Liver (tissue), 9 donors: ENCODE results near the gene ABCC1. TPM values are rescaled to one million over a fixed set of nuclear protein-coding genes. Genes with fewer than 3 reads are reported as not detected.

Source experiments
- DNase-seq: peaks from one replicate; pipeline ENCODE4 v3.0.0-alpha.2; 2017; ENCODE audit warnings: low spot score
- H3K27ac ChIP-seq, 2 donors: one replicate each; pipeline ENCODE4 v1.7.0; 2013; ENCODE audit warnings: inconsistent platforms in 2 of 2, low read length in 2 of 2, control low read depth in 1 of 2, low read depth in 1 of 2, mild to moderate bottlenecking in 1 of 2
- H3K27me3 ChIP-seq, 4 donors: one replicate each; pipeline versions ENCODE4 v1.6.1 to v1.7.0; 2013; ENCODE audit warnings: low read length in 3 of 4, inconsistent platforms in 1 of 4, mild to moderate bottlenecking in 1 of 4, moderate library complexity in 1 of 4; ENCODE audit not compliant: control insufficient read depth in 4 of 4, insufficient read depth in 4 of 4
- H3K36me3 ChIP-seq, 4 donors: one replicate each; pipeline versions ENCODE4 v1.6.1 to v1.7.0; 2013; ENCODE audit warnings: low read length in 3 of 4, mild to moderate bottlenecking in 3 of 4, low read depth in 1 of 4, moderate library complexity in 1 of 4; ENCODE audit not compliant: control insufficient read depth in 4 of 4, insufficient read depth in 3 of 4
- H3K4me1 ChIP-seq, 4 donors: one replicate each; pipeline versions ENCODE4 v1.6.1 to v1.7.0; 2013; ENCODE audit warnings: low read length in 3 of 4, mild to moderate bottlenecking in 3 of 4, moderate library complexity in 1 of 4; ENCODE audit not compliant: control insufficient read depth in 4 of 4, insufficient read depth in 4 of 4
- H3K4me3 ChIP-seq, 3 donors: one replicate each; pipeline versions ENCODE4 v1.6.1 to v1.7.0; 2013; ENCODE audit warnings: low read length in 3 of 3, control low read depth in 1 of 3, low read depth in 1 of 3, mild to moderate bottlenecking in 1 of 3
- H3K9ac ChIP-seq, 2 donors: one replicate each; pipeline ENCODE4 v1.7.0; 2013; ENCODE audit warnings: low read length in 2 of 2, mild to moderate bottlenecking in 2 of 2, moderate library complexity in 2 of 2, control low read depth in 1 of 2, low read depth in 1 of 2
- H3K9me3 ChIP-seq, 4 donors: one replicate each; pipeline versions ENCODE4 v1.6.1 to v1.7.0; 2013; ENCODE audit warnings: low read length in 3 of 4; ENCODE audit not compliant: control insufficient read depth in 4 of 4
- EGR1 ChIP-seq, 2 donors: IDR thresholded peaks; 2 replicates each; pipeline ENCODE4 v1.6.1; 2016 to 2018; ENCODE audit warnings: antibody characterized with exemption in 2 of 2, low read depth in 2 of 2
- FOXA1 ChIP-seq: IDR thresholded peaks from 2 replicates; pipeline ENCODE4 v1.6.1; 2016; ENCODE audit warnings: antibody characterized with exemption
- FOXA2 ChIP-seq: IDR thresholded peaks from 2 replicates; pipeline ENCODE4 v1.6.1; 2016; ENCODE audit warnings: antibody characterized with exemption
- GABPA ChIP-seq, 2 donors: IDR thresholded peaks in 1 of 2; conservative IDR thresholded peaks in 1 of 2; 2 replicates each; pipeline ENCODE4 v1.6.1; 2016; ENCODE audit warnings: antibody characterized with exemption in 2 of 2, mild to moderate bottlenecking in 1 of 2, moderate library complexity in 1 of 2
- HNF4G ChIP-seq: IDR thresholded peaks from 2 replicates; pipeline ENCODE4 v1.6.1; 2016; ENCODE audit warnings: antibody characterized with exemption
- JUND ChIP-seq, 2 donors: IDR thresholded peaks; 2 replicates each; pipeline ENCODE4 v1.6.1; 2016; ENCODE audit warnings: antibody characterized with exemption in 2 of 2
- MAX ChIP-seq: IDR thresholded peaks from 2 replicates; pipeline ENCODE4 v1.6.1; 2016; ENCODE audit warnings: antibody characterized with exemption
- NR2F2 ChIP-seq: IDR thresholded peaks from 2 replicates; pipeline ENCODE4 v1.6.1; 2016; ENCODE audit warnings: antibody characterized with exemption
- RAD21 ChIP-seq, 2 donors: IDR thresholded peaks; 2 replicates each; pipeline ENCODE4 v1.6.1; 2016; ENCODE audit warnings: antibody characterized with exemption in 2 of 2, mild to moderate bottlenecking in 2 of 2
- RXRA ChIP-seq, 2 donors: IDR thresholded peaks; 2 replicates each; pipeline ENCODE4 v1.6.1; 2017 to 2018; ENCODE audit warnings: antibody characterized with exemption in 2 of 2, mild to moderate bottlenecking in 1 of 2
- SP1 ChIP-seq: IDR thresholded peaks from 2 replicates; pipeline ENCODE4 v1.6.1; 2018; ENCODE audit warnings: antibody characterized with exemption, mild to moderate bottlenecking
- TAF1 ChIP-seq: conservative IDR thresholded peaks from 2 replicates; pipeline ENCODE4 v1.6.1; 2016; ENCODE audit warnings: antibody characterized with exemption, mild to moderate bottlenecking
- YY1 ChIP-seq: IDR thresholded peaks from 2 replicates; pipeline ENCODE4 v1.6.1; 2016; ENCODE audit warnings: antibody characterized with exemption, mild to moderate bottlenecking
- WGBS: extraction: QIAGEN DNeasy Blood & Tissue Kit; methylation state at CpG from one replicate; pipeline ENCODE4 v1.1.7; 2013; 5-methylcytosine and 5-hydroxymethylcytosine counted together
- polyA plus RNA-seq, 2 donors: library from polyadenylated mRNA; stranded (reverse) in 1 of 2; unstranded in 1 of 2; fragments of 200-250 nt in 1 of 2; fragments of >200 nt in 1 of 2; fragmentation: Nextera tagmentation in 1 of 2; extraction: Ambion mirVana in 1 of 2; gene quantifications; one replicate each; pipeline versions ENCODE4 v1.2.1 to v1.2.3, GENCODE V29; 2013 to 2015
- total RNA-seq, 2 donors: library from RNA; depleted of rRNA; stranded (reverse); fragments of >200 nt; gene quantifications; one replicate each; pipeline ENCODE4 v1.2.3, GENCODE V29; 2014
- TF ChIP-seq, protein P1 (sequence below): IDR thresholded peaks from 2 replicates; pipeline ENCODE4 v1.6.1; 2016; ENCODE audit warnings: antibody characterized with exemption, mild to moderate bottlenecking
- TF ChIP-seq, protein P2 (sequence below): IDR thresholded peaks from 2 replicates; pipeline ENCODE4 v1.6.1; 2016; ENCODE audit warnings: antibody characterized with exemption
- TF ChIP-seq, protein P3 (sequence below): fragments of 150-350 bp; IDR thresholded peaks from 2 replicates; pipeline ENCODE4 v1.5.1; 2017; ENCODE audit warnings: improper control_type of control experiment, low read depth, low read length; ENCODE audit not compliant: missing input control
- donor health status: healthy.
- donor health status: healthy.
- donor health status: healthy.
- donor health status: healthy.
- donor health status: healthy.

ABCC1 gene
- total and polyA plus RNA-seq, 4 donors: 0.85 to 7.7 (median 4.2) TPM

DNA sequence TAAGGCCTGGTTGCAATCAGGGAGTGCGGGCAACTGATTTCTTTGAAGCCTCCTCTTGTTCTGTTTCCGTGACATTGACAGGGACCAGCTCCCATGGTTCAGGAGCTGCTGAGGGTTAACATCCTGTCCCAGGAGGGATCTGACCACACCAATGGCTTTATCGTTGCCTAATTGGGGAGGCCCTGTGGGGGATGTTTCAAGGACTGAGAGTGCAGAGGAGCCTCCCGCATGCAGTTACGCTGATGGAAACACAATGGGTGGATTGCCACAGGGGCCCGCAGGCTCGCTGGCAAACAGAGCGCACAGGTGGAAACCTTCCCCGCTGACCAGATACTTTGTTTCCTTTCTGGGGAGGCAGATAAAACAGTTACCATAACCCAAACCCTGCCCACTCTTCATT, 23.8 kb upstream of the ABCC1 start:
- H3K9me3 ChIP-seq: no peaks in the 10 kb centered on the region
- TF ChIP-seq FOXA2 (no peak), MAX (no peak), FOXA1 (no peak), HNF4G (no peak), YY1 (no peak), JUND (IDR thresholded peaks at IDR 0.05) (no peak), EGR1 (IDR thresholded peaks at IDR 0.05; ENCODE audit: low read depth in 2 of 2) (no peak), RXRA (IDR thresholded peaks at IDR 0.05) (no peak)
- TF ChIP-seq, protein P1, sequence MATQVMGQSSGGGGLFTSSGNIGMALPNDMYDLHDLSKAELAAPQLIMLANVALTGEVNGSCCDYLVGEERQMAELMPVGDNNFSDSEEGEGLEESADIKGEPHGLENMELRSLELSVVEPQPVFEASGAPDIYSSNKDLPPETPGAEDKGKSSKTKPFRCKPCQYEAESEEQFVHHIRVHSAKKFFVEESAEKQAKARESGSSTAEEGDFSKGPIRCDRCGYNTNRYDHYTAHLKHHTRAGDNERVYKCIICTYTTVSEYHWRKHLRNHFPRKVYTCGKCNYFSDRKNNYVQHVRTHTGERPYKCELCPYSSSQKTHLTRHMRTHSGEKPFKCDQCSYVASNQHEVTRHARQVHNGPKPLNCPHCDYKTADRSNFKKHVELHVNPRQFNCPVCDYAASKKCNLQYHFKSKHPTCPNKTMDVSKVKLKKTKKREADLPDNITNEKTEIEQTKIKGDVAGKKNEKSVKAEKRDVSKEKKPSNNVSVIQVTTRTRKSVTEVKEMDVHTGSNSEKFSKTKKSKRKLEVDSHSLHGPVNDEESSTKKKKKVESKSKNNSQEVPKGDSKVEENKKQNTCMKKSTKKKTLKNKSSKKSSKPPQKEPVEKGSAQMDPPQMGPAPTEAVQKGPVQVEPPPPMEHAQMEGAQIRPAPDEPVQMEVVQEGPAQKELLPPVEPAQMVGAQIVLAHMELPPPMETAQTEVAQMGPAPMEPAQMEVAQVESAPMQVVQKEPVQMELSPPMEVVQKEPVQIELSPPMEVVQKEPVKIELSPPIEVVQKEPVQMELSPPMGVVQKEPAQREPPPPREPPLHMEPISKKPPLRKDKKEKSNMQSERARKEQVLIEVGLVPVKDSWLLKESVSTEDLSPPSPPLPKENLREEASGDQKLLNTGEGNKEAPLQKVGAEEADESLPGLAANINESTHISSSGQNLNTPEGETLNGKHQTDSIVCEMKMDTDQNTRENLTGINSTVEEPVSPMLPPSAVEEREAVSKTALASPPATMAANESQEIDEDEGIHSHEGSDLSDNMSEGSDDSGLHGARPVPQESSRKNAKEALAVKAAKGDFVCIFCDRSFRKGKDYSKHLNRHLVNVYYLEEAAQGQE: no peak
- TF ChIP-seq, protein P2, sequence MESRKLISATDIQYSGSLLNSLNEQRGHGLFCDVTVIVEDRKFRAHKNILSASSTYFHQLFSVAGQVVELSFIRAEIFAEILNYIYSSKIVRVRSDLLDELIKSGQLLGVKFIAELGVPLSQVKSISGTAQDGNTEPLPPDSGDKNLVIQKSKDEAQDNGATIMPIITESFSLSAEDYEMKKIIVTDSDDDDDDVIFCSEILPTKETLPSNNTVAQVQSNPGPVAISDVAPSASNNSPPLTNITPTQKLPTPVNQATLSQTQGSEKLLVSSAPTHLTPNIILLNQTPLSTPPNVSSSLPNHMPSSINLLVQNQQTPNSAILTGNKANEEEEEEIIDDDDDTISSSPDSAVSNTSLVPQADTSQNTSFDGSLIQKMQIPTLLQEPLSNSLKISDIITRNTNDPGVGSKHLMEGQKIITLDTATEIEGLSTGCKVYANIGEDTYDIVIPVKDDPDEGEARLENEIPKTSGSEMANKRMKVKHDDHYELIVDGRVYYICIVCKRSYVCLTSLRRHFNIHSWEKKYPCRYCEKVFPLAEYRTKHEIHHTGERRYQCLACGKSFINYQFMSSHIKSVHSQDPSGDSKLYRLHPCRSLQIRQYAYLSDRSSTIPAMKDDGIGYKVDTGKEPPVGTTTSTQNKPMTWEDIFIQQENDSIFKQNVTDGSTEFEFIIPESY: no peak
- TF ChIP-seq, protein P3, sequence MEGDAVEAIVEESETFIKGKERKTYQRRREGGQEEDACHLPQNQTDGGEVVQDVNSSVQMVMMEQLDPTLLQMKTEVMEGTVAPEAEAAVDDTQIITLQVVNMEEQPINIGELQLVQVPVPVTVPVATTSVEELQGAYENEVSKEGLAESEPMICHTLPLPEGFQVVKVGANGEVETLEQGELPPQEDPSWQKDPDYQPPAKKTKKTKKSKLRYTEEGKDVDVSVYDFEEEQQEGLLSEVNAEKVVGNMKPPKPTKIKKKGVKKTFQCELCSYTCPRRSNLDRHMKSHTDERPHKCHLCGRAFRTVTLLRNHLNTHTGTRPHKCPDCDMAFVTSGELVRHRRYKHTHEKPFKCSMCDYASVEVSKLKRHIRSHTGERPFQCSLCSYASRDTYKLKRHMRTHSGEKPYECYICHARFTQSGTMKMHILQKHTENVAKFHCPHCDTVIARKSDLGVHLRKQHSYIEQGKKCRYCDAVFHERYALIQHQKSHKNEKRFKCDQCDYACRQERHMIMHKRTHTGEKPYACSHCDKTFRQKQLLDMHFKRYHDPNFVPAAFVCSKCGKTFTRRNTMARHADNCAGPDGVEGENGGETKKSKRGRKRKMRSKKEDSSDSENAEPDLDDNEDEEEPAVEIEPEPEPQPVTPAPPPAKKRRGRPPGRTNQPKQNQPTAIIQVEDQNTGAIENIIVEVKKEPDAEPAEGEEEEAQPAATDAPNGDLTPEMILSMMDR: no peak
- H3K9ac ChIP-seq: no peak overlapping the region
- no peaks in the 10 kb centered on the region for H3K4me1 ChIP-seq
- H3K4me3 ChIP-seq: no peak overlapping the region
- H3K27ac ChIP-seq: no peak overlapping the region
- no peaks in the 10 kb centered on the region for H3K36me3 ChIP-seq
- DNase-seq: no peak
- WGBS: 80% methylated on average over 9 of the region's 9 CpGs
- H3K27me3 ChIP-seq: no peaks in the 10 kb centered on the region

DNA sequence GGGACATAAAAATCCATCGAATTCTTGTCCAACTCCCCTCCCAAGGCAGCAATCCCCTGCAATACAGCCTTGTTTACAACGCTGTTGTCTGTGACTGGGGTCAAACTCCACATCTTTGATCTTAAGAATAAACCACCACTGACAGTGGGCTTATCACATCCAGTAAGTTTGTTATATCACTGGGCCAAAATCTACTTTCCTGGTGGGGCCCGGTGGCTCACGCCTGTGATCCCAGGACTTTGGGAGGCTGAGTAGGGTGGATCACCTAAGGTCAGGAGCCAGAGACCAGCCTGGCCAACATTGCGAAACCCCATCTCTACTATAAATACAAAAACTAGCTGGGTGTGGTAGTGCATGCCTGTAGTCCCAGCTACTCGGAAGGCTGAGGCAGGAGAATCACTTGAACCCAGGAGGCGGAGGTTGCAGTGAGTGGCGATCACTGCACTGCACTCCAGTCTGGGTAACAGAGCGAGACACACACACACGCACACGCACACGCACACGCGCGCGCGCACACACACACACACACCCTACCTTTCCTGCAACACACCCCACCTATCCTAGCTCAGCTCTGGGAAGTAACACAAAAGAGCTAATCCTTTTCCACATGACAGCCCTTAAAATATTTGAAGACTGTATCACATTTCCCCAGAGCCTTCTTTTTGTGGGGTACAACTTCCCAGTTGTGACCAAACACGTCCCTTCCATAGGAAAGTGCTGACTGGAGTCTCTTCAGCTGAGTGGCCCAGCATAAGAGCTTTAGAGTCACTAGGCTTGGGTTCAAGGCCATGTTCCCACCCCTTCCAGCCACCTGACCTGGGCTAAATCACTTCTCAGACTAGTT, 20.9 kb upstream of the ABCC1 start:
- H3K9ac ChIP-seq: no peak overlapping the region
- no peak overlapping the region for H3K27ac ChIP-seq
- no peak for DNase-seq
- H3K27me3 ChIP-seq: no peaks in the 10 kb centered on the region
- no peak overlapping the region for H3K4me3 ChIP-seq
- WGBS: 86% methylated on average over 18 of the region's 18 CpGs
- H3K4me1 ChIP-seq: no peaks in the 10 kb centered on the region
- H3K9me3 ChIP-seq: no peaks in the 10 kb centered on the region
- H3K36me3 ChIP-seq: no peaks in the 10 kb centered on the region
- TF ChIP-seq SP1 (no peak), RXRA (IDR thresholded peaks at IDR 0.05) (no peak), RAD21 (IDR thresholded peaks at IDR 0.05) (no peak), GABPA (IDR thresholded peaks at IDR 0.05 in 1 of 2, conservative IDR thresholded peaks at IDR 0.05 in 1 of 2) (no peak), FOXA2 (no peak), FOXA1 (no peak), YY1 (no peak), MAX (no peak), NR2F2 (no peak), TAF1 (no peak)
- TF ChIP-seq, protein P3: no peak
- TF ChIP-seq, protein P2: no peak
